NCI-H2107 treated with DMSO at 0.1 percent for 48 hours (cell line): Measurements from ENCODE around the gene TRIM60.
A peak's percentile ranks its signal among the peaks of the same experiment; 100 is the strongest.
"Not testable (repeated sequence)": the region's sequence is repeated elsewhere in the genome, so short reads cannot be mapped to it uniquely, and the experiment has no call there.

Source experiments
- DNase-seq: peaks from one replicate; lab custom pipeline; 2025; ENCODE audit not compliant: unreplicated experiment; lab: John Stamatoyannopoulos, UW

Gene TRIM60

DNA sequence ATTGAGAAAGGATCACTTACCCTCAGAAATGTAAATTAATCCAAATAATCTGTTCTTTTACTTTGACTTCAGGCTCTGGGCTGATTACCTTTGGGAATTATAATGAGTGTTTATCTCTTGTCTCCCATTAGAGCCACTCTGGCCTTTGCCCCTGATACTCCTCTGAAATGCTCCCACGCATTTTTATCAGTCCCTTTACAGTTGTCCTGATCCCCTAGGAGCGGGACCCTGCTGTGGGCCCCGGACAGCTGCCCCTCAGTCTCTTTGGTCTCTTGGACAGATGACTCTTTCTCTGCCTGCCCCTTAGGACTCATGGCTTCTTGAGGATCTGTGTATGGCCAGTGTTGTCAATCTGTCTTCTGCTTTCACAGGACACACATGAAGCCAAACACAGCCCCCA lies 20.8 kb downstream of the TRIM60 start:
- DNase-seq = no peak

DNA sequence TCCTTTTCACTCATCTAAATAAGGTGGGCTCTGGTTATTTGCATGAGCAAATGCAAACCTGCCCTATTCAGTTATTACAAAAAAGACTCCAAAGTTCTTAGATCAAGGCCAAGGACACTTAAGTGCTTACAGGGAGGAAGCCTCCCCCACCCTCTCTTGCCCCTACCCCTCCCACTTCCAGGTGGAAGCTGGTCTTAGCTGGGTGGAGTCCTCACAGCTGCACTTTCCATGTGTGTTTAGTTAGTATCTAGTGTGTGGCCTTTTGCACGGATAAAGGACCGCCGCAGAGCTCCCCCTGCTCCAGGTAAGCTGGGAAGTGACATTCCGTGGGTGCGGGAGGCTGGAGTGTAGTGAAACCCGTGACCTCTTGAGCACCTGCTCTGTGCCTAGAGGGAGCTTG lies 21.8 kb downstream of the TRIM60 start, which contains the start of gene TRIM75:
Gene TRIM75, plus strand, starts transcription at position 222 of the 400 bp plus-strand sequence. CDS start 5,282 bp downstream, outside the sequence.
- no peak for DNase-seq

DNA sequence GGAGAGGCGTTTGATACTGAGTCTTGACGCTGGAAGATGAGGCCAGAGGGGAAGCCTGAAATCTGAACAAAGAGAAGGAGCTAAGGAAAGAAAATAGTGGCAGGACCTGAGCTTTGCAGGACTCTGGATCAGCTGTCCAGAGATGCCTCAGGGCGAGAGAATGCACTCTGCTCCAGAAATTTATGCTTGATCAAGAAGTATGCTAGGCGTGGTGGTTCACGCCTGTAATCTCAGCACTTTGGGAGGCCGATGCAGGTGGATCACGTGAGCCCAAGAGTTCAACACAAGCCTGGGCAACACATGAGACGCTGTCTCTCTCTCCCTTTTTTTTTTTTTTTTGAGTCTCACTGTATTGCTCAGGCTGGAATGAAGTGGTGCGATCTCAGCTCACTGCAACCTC lies 23.8 kb downstream of the TRIM60 start:
- DNase-seq = no peak

DNA sequence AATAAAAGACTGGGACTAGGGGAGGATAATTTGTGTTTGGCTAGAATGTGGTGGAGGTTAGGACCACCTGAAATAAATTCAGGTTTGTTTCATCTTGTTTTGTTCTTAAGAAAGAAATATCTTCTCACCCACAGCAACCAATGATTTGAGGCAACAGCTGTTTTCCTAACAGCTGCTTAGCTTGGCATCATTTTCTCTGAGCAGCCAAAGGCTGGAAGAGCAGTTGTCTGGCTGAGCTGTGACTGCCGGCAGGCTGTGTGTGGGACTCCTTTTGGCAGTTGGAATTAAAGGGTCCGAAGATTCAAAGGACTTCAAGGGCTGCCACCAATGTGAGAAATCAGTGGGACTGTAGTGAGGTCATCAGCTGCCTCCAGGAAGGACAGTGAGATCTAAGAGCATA lies 26.9 kb downstream of the TRIM60 start:
- no peak for DNase-seq

DNA sequence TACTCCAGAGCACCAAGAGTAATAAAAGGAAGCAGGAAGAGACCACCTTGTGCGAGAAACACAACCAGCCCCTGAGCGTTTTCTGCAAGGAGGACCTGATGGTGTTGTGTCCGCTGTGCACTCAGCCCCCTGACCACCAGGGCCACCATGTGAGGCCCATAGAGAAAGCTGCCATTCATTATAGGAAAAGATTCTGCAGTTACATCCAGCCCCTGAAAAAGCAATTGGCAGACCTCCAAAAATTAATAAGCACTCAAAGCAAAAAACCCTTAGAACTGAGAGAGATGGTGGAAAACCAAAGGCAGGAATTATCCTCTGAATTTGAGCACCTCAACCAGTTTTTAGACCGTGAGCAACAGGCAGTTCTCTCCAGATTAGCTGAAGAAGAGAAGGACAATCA lies 27.6 kb downstream of the TRIM60 start:
- DNase-seq = no peak

DNA sequence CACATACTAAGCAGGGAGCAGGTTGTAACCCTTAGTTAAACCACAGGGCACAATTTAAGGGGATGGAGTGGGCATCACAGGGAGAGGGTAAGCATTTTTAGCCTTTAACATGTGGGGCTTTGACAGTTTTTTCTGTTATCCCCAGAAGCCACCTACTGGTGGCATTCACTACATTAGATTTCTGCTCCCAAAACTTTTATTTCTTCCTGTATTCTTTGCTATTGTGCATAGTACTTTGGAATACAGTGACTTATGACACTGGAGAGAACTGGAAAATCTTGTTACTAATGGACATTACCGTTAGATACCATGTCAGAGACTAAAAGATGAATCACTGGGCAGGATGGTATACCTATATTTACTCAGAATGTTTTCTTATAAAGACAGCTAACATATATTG lies 29.1 kb downstream of the TRIM60 start:
- DNase-seq = no peak

DNA sequence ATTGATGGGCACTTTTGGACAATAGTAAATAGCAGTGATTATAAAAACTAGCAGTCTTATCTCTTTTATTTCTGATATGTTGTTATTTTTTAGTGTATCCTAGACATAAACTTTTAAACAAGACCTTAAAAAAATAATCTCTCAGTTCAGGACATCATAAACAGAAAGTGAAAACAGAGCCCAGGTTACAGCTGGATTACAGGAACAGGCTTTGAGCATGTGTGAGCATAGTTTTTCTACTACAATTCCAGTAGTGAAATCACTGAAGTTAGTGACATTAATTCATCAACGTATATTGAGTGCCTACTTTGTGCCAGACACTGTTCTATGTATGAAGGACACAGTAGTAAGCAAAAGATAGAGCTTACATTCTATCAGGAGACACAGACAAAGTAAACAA lies 38.8 kb downstream of the TRIM60 start:
- no peak for DNase-seq

DNA sequence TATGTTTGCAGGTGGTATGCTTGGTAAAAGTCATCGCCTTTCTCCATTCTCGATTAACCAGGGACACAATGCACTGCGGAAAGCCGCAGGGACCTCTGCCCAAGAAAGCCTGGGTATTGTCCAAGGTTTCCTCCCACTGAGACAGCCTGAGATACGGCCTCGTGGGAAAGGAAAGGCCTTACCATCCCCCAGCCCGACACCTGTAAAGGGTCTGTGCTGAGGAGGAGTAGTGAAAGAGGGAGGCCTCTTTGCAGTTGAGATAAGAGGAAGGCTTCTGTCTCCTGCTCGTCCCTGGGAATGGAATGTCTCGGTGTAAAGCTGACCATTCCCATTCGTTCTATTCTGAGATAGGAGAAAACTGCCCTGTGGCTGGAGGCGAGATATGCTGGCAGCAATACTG lies 41.5 kb downstream of the TRIM60 start:
- DNase-seq = not testable (repeated sequence)

DNA sequence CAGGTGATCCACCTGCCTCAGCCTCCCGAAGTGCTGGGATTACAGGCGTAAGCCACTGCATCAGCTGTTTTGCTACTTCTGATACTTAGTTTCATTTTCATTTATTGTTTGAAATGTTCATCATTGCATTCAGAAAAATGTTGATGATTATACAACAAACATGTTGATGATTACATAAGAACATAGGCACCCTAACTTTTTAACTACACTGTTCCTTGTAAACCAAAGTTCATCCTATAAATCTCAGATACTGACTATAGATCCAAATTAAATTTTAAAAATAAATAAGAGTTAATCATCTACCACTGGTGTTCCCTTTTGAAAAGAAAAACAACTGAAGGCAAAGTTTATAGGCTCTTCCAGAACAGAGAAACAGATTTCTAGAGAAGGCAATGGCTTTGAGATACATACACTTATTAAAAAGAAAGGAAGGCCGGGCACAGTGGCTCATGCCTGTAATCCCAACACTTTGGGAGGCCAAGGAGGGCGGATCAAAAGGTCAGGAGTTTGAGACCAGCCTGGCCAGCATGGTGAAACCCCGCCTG lies 45.3 kb downstream of the TRIM60 start:
- no peak for DNase-seq

DNA sequence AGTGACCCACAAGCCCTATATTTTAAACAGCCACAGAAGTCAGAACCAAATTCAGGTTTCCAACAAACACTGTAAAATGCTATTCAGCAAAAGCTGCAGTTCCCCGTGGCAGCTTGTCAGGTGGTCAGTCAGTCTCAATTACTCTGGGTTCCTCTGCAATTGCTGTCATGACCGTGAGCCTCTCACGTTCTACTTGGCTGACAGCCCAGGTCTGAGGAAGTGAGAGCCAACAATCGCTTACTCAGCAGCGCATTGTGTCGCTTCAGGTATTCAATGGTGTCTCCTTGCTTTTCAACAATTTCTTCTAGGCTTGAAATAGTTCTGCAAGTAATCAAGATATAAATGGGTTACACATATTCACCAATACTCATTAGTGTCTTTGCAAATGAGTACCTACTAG lies 47.7 kb downstream of the TRIM60 start:
- peak; percentile 17 for DNase-seq

DNA sequence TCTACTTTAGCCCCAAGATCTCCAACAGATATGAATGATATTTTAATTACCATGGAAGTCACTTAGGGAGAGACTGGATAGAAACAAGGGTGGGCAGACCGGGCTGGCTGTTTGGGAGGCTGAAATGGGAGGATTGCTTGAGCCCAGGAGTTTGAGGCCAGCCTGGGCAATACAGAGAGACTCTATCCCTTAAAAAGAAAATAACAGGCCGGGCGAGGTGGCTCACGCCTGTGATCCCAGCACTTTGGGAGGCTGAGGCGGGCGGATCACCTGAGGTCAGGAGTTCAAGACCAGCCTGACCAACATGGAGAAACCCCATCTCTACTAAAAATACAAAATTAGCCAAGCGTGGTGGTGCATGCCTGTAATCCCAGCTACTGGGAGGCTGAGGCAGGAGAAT lies 53.0 kb downstream of the TRIM60 start:
- not testable (repeated sequence) for DNase-seq

DNA sequence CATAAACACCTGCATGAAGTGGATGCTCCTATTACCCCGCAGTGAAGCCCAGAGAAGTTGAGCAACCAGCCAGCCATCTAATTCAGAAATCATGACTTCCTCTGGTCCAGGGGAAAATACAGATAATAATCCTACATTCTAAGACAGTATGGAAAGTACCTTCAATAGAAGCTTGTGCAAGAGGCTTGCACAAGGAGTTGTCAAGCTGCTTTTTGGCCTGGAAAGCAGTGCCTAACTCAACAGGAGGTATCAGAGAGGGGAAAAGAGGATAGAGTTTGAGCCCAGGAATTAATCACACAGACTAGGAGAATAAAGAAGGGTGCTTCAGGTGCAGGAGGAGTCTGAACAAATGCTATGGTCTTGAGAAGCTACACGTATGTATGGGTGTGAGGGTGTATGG lies 54.1 kb downstream of the TRIM60 start:
- no peak for DNase-seq

DNA sequence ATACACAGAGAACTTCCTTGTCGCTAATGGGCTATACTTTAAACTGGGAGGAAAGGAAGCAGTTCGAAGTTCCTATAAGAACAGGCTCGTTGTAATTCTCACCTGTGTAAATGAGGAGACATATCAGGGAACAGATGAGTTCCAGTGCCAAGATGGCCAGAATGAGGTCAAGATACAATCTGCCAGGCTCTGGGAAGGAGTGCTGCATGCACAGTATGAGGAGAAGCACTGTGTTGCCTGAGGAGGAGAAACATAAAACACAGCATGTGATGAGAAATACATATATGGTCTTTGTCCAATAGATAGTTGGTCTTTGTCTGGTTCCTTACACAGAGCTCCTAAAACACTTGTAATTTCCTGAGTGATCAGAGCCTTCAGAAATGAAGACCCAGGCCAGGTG lies 56.6 kb downstream of the TRIM60 start:
- DNase-seq = no peak
